ENCODE measurements around the gene NUP210. TPM values are rescaled to one million over a fixed set of nuclear protein-coding genes. Genes with fewer than 3 reads are reported as not detected.

Gene NUP210
- total and polyA plus RNA-seq, 2 of the 13 experiments (the other 11 are each of a cell fraction or from before 2014, with no cell fraction given): 31.6 to 35.2 TPM

DNA sequence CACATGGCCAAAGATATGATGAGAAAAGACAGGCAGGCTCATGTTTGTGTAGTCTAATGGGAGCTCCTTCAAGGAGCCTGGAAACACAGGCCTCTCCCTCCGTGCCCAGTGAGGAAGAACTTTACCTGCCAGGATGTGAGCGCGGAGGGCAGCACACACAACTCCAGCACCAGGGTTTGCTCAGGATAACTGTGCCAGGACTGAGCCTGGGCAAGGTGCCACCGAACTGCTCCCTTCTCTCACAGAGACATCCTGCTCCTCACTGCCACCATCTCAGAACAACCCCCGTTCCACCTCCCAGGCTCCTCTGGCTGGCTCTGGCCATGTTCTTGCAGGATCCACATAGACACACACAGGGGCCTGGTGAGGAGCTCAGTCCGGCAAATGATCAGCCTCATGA is 87.4 kb downstream of the NUP210 start (continued):
- no peak for TF ChIP-seq ZNF709 (CRISPR knock-in tag; IDR thresholded peaks at IDR 0.05)
- TF ChIP-seq, protein P1, sequence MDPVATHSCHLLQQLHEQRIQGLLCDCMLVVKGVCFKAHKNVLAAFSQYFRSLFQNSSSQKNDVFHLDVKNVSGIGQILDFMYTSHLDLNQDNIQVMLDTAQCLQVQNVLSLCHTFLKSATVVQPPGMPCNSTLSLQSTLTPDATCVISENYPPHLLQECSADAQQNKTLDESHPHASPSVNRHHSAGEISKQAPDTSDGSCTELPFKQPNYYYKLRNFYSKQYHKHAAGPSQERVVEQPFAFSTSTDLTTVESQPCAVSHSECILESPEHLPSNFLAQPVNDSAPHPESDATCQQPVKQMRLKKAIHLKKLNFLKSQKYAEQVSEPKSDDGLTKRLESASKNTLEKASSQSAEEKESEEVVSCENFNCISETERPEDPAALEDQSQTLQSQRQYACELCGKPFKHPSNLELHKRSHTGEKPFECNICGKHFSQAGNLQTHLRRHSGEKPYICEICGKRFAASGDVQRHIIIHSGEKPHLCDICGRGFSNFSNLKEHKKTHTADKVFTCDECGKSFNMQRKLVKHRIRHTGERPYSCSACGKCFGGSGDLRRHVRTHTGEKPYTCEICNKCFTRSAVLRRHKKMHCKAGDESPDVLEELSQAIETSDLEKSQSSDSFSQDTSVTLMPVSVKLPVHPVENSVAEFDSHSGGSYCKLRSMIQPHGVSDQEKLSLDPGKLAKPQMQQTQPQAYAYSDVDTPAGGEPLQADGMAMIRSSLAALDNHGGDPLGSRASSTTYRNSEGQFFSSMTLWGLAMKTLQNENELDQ (CRISPR knock-in tag; IDR thresholded peaks at IDR 0.05; ENCODE audit: borderline replicate concordance): no peak
- TF ChIP-seq, protein P2, sequence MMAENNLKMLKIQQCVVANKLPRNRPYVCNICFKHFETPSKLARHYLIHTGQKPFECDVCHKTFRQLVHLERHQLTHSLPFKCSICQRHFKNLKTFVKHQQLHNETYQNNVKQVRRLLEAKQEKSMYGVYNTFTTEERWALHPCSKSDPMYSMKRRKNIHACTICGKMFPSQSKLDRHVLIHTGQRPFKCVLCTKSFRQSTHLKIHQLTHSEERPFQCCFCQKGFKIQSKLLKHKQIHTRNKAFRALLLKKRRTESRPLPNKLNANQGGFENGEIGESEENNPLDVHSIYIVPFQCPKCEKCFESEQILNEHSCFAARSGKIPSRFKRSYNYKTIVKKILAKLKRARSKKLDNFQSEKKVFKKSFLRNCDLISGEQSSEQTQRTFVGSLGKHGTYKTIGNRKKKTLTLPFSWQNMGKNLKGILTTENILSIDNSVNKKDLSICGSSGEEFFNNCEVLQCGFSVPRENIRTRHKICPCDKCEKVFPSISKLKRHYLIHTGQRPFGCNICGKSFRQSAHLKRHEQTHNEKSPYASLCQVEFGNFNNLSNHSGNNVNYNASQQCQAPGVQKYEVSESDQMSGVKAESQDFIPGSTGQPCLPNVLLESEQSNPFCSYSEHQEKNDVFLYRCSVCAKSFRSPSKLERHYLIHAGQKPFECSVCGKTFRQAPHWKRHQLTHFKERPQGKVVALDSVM (CRISPR knock-in tag; IDR thresholded peaks at IDR 0.05): no peak

DNA sequence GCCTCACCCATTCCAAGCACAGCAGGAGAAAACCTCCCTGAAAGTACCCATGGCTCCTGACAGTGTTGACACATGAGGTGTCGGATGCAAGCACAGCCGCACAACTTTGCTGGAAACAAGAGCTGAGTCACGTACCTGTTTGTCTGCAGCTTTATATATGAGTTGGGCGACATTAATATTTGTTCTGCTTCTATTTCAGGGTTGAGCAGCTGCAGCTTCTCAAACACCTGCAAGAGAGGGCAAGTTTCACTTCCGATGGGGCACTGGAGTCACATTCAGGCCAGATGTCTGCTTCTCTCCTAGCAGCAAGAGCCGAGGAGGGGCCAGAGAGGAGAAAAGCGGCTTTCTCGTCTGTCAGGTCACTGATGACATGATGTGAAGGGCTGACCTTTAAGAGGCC is 88.0 kb downstream of the NUP210 start:
- Histone ChIP-seq H3K9ac (ENCODE audit: insufficient read depth, low read depth, low read length) (no peak overlapping the region), H3K9me3 (ENCODE audit: low read length) (no peaks in the 10 kb centered on the region), H3K79me2 (ENCODE audit: insufficient read depth, low read length) (no peaks in the 10 kb centered on the region), H2AFZ (ENCODE audit: low read length) (no peak overlapping the region), H3K4me2 (ENCODE audit: low read depth, low read length) (no peak overlapping the region), H3K27ac (ENCODE audit: extremely low read length, insufficient read depth, low read length) (no peak overlapping the region), H3K4me1 (ENCODE audit: insufficient read depth, low read length) (no peaks in the 10 kb centered on the region), H3K36me3 (replicated peaks in 1 of 2; ENCODE audit: control insufficient read depth in 1 of 2, insufficient read depth in 2 of 2, low read length in 2 of 2) (peaks cover 34 to 91% of the 10 kb centered on the region in 2 experiments), H4K20me1 (ENCODE audit: insufficient read depth, low read length) (no peaks in the 10 kb centered on the region), H3K27me3 (ENCODE audit: control insufficient read depth in 1 of 2, insufficient read depth in 2 of 2, low read length in 2 of 2) (no peaks in the 10 kb centered on the region), H3K4me3 (replicated peaks in 1 of 3; ENCODE audit: insufficient read depth in 1 of 3, low read depth in 2 of 3, low read length in 3 of 3) (no peak overlapping the region)
- intact Hi-C loops (cut with micrococcal nuclease; ENCODE audit: unreplicated experiment) (no loop called here), in situ Hi-C loops (cut with HindIII; ENCODE audit: extremely low pct_ligation_motif_present, low pct_unique_long_range_greater_than_20kb) (no loop called here)
- BruUV-seq (replicated peaks): no TSS peak
- 98% methylated on average over 7 of the region's 8 CpGs for WGBS (ENCODE audit: low lambda C conversion rate)
- DNase-seq (ENCODE audit: low spot score) (no peak), ATAC-seq (no peak), FAIRE-seq (no peak)
- ChIA-PET CTCF (ENCODE audit: low intra/inter-chr PET ratio, low total read pairs) (no interaction called here), POLR2A (no interaction called here)
- TF ChIP-seq, protein P3, sequence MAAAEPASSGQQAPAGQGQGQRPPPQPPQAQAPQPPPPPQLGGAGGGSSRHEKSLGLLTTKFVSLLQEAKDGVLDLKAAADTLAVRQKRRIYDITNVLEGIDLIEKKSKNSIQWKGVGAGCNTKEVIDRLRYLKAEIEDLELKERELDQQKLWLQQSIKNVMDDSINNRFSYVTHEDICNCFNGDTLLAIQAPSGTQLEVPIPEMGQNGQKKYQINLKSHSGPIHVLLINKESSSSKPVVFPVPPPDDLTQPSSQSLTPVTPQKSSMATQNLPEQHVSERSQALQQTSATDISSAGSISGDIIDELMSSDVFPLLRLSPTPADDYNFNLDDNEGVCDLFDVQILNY (CRISPR knock-in tag; conservative IDR thresholded peaks at IDR 0.05): no peak
- TF ChIP-seq ZNF816 (CRISPR knock-in tag; IDR thresholded peaks at IDR 0.05; ENCODE audit: borderline replicate concordance): no peak
- no peak for TF ChIP-seq POLR2G (IDR thresholded peaks at IDR 0.05; ENCODE audit: low read depth, low read length)
- TF ChIP-seq ZNF556 (CRISPR knock-in tag; IDR thresholded peaks at IDR 0.05; ENCODE audit: borderline replicate concordance): no peak
- TF ChIP-seq KLF11 (CRISPR knock-in tag; IDR thresholded peaks at IDR 0.05): no peak
- TF ChIP-seq ZNF180 (CRISPR knock-in tag; IDR thresholded peaks at IDR 0.05; ENCODE audit: borderline replicate concordance, low read depth): no peak
- TF ChIP-seq, protein P4, sequence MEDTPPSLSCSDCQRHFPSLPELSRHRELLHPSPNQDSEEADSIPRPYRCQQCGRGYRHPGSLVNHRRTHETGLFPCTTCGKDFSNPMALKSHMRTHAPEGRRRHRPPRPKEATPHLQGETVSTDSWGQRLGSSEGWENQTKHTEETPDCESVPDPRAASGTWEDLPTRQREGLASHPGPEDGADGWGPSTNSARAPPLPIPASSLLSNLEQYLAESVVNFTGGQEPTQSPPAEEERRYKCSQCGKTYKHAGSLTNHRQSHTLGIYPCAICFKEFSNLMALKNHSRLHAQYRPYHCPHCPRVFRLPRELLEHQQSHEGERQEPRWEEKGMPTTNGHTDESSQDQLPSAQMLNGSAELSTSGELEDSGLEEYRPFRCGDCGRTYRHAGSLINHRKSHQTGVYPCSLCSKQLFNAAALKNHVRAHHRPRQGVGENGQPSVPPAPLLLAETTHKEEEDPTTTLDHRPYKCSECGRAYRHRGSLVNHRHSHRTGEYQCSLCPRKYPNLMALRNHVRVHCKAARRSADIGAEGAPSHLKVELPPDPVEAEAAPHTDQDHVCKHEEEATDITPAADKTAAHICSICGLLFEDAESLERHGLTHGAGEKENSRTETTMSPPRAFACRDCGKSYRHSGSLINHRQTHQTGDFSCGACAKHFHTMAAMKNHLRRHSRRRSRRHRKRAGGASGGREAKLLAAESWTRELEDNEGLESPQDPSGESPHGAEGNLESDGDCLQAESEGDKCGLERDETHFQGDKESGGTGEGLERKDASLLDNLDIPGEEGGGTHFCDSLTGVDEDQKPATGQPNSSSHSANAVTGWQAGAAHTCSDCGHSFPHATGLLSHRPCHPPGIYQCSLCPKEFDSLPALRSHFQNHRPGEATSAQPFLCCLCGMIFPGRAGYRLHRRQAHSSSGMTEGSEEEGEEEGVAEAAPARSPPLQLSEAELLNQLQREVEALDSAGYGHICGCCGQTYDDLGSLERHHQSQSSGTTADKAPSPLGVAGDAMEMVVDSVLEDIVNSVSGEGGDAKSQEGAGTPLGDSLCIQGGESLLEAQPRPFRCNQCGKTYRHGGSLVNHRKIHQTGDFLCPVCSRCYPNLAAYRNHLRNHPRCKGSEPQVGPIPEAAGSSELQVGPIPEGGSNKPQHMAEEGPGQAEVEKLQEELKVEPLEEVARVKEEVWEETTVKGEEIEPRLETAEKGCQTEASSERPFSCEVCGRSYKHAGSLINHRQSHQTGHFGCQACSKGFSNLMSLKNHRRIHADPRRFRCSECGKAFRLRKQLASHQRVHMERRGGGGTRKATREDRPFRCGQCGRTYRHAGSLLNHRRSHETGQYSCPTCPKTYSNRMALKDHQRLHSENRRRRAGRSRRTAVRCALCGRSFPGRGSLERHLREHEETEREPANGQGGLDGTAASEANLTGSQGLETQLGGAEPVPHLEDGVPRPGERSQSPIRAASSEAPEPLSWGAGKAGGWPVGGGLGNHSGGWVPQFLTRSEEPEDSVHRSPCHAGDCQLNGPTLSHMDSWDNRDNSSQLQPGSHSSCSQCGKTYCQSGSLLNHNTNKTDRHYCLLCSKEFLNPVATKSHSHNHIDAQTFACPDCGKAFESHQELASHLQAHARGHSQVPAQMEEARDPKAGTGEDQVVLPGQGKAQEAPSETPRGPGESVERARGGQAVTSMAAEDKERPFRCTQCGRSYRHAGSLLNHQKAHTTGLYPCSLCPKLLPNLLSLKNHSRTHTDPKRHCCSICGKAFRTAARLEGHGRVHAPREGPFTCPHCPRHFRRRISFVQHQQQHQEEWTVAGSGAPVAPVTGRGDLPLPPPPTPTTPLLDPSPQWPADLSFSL (CRISPR knock-in tag; IDR thresholded peaks at IDR 0.05): no peak
- TF ChIP-seq, protein P5, sequence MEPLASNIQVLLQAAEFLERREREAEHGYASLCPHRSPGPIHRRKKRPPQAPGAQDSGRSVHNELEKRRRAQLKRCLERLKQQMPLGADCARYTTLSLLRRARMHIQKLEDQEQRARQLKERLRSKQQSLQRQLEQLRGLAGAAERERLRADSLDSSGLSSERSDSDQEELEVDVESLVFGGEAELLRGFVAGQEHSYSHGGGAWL (CRISPR knock-in tag; IDR thresholded peaks at IDR 0.05): no peak

All from HepG2 (cell line).